ENCODE data around the gene JPH4. TPM values are rescaled to one million over a fixed set of nuclear protein-coding genes. Genes with fewer than 3 reads are reported as not detected.
A peak's percentile ranks its signal among the peaks of the same experiment; 100 is the strongest.

Gene JPH4
- total RNA-seq, 1 donor from 2014 or later: 0.20 TPM

DNA sequence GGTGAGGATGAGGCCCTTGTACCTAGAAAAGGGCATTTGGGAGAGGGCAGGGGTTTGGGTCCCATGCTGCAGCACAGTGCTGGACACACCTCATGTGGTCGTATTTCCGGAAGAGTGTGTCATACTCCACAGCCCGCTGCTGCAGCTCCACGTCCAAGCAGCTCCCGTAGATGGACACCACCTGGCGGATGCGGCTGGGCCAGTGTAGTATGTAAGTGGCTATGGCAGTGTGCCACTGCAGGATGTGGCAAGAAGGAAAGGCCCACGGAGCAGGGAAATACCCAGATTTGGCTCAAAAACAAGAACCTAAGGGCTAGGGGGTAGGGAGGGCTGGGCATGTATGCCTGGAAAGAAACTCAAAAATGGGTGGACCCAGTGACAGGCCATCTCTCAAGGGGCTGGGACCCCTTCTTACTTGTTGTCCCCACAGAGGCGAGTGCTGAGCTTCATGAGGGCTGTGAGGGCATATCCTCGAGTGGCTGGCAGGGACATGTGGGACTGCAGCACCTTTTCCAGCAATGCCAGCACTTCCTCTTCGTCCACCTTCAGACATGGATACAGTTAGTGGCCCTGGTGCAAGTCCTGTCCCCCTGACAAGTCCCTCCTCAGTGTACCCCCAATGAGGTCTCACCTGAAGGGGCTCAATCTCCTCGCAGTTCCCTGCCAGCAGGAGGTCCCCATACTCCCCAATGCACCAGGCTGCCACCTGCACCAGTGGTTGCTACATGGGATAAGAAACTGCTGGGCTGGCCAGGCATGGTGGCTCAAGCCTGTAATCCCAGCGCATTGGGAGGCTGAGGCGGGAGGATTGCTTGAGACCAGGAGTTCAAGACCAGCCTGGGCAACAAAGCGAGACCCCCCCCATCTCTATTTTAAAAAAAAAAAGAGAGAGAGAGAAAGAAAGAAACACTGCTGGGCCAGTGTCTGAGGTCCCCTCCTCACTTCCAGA, 16.4 kb downstream of the JPH4 start:
- no peak overlapping the region for H3K27ac Mint-ChIP-seq (ENCODE audit: unreplicated experiment)
- TF ChIP-seq, protein P1, sequence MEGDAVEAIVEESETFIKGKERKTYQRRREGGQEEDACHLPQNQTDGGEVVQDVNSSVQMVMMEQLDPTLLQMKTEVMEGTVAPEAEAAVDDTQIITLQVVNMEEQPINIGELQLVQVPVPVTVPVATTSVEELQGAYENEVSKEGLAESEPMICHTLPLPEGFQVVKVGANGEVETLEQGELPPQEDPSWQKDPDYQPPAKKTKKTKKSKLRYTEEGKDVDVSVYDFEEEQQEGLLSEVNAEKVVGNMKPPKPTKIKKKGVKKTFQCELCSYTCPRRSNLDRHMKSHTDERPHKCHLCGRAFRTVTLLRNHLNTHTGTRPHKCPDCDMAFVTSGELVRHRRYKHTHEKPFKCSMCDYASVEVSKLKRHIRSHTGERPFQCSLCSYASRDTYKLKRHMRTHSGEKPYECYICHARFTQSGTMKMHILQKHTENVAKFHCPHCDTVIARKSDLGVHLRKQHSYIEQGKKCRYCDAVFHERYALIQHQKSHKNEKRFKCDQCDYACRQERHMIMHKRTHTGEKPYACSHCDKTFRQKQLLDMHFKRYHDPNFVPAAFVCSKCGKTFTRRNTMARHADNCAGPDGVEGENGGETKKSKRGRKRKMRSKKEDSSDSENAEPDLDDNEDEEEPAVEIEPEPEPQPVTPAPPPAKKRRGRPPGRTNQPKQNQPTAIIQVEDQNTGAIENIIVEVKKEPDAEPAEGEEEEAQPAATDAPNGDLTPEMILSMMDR (IDR thresholded peaks at IDR 0.05): no peak
- no peaks in the 10 kb centered on the region for H3K27me3 Mint-ChIP-seq (ENCODE audit: low read depth)
- peaks cover 21% of the 10 kb centered on the region for H3K4me1 Mint-ChIP-seq (ENCODE audit: low read depth)
- peak; percentile 85 for DNase-seq (ENCODE audit: low spot score)
- H3K4me3 Mint-ChIP-seq (ENCODE audit: unreplicated experiment): no peak overlapping the region
- H3K36me3 Mint-ChIP-seq (ENCODE audit: low read depth): peaks cover 6% of the 10 kb centered on the region
- no peaks in the 10 kb centered on the region for H3K9me3 Mint-ChIP-seq (ENCODE audit: low read depth)

DNA sequence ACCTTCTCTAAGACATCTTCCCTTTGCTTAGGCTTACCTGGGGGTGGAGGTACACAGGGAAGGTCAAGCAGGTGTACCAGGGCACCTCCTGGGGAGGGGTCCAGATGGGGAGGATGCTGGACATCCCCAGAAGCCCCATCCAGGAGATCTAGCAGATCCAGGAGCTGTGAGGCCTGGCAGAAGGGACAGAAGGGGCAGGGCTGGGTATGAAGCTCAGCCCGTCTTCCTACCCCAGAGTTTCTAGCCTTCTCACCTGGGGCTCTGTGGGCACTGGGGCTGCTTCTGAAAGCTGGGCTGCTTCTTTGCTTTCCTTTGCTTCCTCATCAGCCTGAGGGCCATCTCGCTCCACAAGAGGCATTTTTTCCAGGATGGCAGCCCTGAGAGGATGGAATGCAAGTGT, 17.3 kb downstream of the JPH4 start:
- Mint-ChIP-seq H3K4me3 (ENCODE audit: unreplicated experiment) (no peak overlapping the region), H3K27me3 (ENCODE audit: low read depth) (no peaks in the 10 kb centered on the region), H3K36me3 (ENCODE audit: low read depth) (peaks cover 6% of the 10 kb centered on the region), H3K27ac (ENCODE audit: unreplicated experiment) (no peak overlapping the region), H3K9me3 (ENCODE audit: low read depth) (no peaks in the 10 kb centered on the region), H3K4me1 (ENCODE audit: low read depth) (peaks cover 22% of the 10 kb centered on the region)
- TF ChIP-seq, protein P1 (IDR thresholded peaks at IDR 0.05): no peak
- peak; percentile 37 for DNase-seq (ENCODE audit: low spot score)

DNA sequence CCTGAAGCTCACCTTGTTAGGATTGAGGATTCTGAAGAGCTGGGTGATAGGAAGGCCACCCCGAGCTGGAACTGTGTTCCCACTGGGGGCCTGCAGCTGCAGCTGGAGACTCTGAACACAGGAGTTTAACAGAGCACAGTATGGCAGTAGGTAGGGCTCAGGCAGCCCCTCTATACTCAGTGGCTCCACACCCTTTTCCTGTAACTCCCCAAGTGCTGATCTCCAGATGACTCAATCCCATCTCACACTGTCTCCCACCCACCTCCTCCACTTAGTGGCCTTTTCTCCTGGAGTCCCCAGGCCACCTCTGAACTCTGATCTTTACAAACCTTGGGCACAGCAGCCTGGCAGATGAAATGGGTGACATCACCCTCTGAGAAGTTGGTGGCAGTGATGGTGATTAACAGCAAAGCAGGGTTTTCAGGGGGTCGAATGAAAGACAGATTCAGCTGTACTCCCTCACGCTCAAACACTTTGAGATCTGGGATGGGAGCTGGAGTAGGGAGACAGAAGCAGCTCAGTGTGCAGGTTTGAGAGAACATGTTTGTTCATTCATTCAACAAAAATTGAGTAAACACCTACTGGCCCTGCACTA, 18.6 kb downstream of the JPH4 start:
- DNase-seq (ENCODE audit: low spot score): no peak
- Mint-ChIP-seq H3K4me3 (ENCODE audit: unreplicated experiment) (no peak overlapping the region), H3K9me3 (ENCODE audit: low read depth) (no peaks in the 10 kb centered on the region), H3K27ac (ENCODE audit: unreplicated experiment) (no peak overlapping the region), H3K27me3 (ENCODE audit: low read depth) (no peaks in the 10 kb centered on the region), H3K36me3 (ENCODE audit: low read depth) (peaks cover 6% of the 10 kb centered on the region), H3K4me1 (ENCODE audit: low read depth) (peaks cover 27% of the 10 kb centered on the region)
- TF ChIP-seq, protein P1 (IDR thresholded peaks at IDR 0.05): no peak

DNA sequence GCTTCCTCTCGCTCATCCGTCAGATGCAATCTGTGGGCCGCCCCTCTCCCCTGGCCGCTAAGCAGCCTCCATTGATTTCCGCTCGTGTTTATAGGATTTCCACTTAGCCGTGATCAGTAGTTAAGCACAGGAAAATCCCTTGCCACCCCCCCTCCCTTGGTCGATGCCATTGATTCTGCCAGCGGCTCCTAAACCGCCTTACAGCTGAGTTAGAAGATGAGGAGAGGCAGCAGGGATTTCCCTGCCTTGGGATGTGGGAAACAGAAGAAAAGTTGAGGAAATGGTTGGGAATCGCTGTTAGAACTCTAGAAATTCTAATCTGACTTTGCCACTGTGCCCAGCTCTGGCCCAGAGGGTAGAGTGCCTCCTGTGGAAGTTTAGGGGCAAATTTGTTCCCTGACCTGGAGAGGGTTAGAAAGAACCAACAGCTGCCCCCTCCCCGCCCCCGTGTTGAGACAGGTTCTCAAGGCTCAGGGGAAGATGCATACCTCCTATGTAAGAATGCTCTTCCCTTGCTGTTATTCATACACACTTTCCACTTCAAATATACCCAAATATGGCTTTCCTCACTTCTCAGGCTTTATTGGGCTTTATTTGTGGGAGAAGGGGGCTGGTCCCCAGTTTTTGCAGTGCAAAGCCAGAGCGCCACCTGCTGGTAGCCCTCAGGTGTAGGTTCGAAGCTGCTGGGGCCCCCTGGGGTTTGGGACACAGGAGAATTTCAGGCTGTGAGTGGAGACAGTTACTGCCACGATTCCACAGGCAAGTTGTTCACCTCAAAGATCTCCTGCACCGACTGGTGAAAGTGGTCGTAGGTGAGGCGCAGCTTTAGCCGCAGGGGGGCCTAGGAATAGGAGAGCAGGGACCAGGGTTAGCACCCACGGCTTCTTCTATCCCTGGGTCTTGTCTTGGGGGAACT, 19.3 kb downstream of the JPH4 start:
- peak; percentile 40 for DNase-seq (ENCODE audit: low spot score)
- H3K36me3 Mint-ChIP-seq (ENCODE audit: low read depth): peaks cover 6% of the 10 kb centered on the region
- TF ChIP-seq, protein P1 (IDR thresholded peaks at IDR 0.05): peak; percentile 92
- no peak overlapping the region for H3K4me3 Mint-ChIP-seq (ENCODE audit: unreplicated experiment)
- H3K4me1 Mint-ChIP-seq (ENCODE audit: low read depth): peaks cover 31% of the 10 kb centered on the region
- no peaks in the 10 kb centered on the region for H3K27me3 Mint-ChIP-seq (ENCODE audit: low read depth)
- H3K27ac Mint-ChIP-seq (ENCODE audit: unreplicated experiment): no peak overlapping the region
- H3K9me3 Mint-ChIP-seq (ENCODE audit: low read depth): no peaks in the 10 kb centered on the region
